Astrocyte of the spinal cord (primary cell): ENCODE results near the gene ANKRD1.
A peak's percentile ranks its signal among the peaks of the same experiment; 100 is the strongest.

ENCODE experiments used
- DNase-seq: peaks from one replicate; pipeline ENCODE4 v3.0.0; 2011; ENCODE audit warnings: low read depth, low spot score
- H3K4me3 ChIP-seq: 2 replicates; pipeline ENCODE4 v1.5.1; 2011; ENCODE audit warnings: low read depth, mild to moderate bottlenecking, low read length, moderate library complexity
- CTCF ChIP-seq: IDR thresholded peaks from 2 replicates; pipeline ENCODE4 v1.5.1; 2012; ENCODE audit warnings: low read depth, mild to moderate bottlenecking, low read length, inconsistent platforms
- in situ Hi-C: cut with HindIII; loops from 2 replicates; pipeline ENCODE4 v1.10.0; 2017; ENCODE audit warnings: low sequenced_read_pairs

Gene ANKRD1

GRCh38 chr10:90925079-90926029 lies 4.5 kb upstream of the ANKRD1 start:
- H3K4me3 ChIP-seq, result no peak overlapping the region
- in situ Hi-C loops, result no loop called here
- DNase-seq, result no peak
- no peak for TF ChIP-seq CTCF

- H3K4me3 ChIP-seq, result no peak overlapping the region
- DNase-seq, result no peak
- in situ Hi-C loops, result no loop called here
- no peak for TF ChIP-seq CTCF
These were observed 3.7 kb upstream of the ANKRD1 start for GRCh38 chr10:90924552-90924951.

GRCh38 chr10:90923111-90923731 lies 2.3 kb upstream of the ANKRD1 start:
- in situ Hi-C loops, result no loop called here
- no peak for TF ChIP-seq CTCF
- H3K4me3 ChIP-seq, result no peak overlapping the region

GRCh38 chr10:90921906-90922305 lies 1.0 kb upstream of the ANKRD1 start:
- DNase-seq, result no peak
- in situ Hi-C loops, result no loop called here
- H3K4me3 ChIP-seq, result no peak overlapping the region
- TF ChIP-seq CTCF, result no peak

More at GRCh38 chr10:90923111-90923731, 2.3 kb upstream of the ANKRD1 start:
- no peak for DNase-seq

GRCh38 chr10:90919683-90920574 lies 958 bp downstream of the ANKRD1 start:
- peak overlapping the region; percentile 20 for H3K4me3 ChIP-seq
- DNase-seq, result no peak
- no peak for TF ChIP-seq CTCF
- in situ Hi-C loops, result no loop called here

- no peak for DNase-seq
- in situ Hi-C loops, result no loop called here
- no peak for TF ChIP-seq CTCF
- no peak overlapping the region for H3K4me3 ChIP-seq
These were observed 2.9 kb downstream of the ANKRD1 start for GRCh38 chr10:90917968-90918318.
